HEK293T (cell line): ENCODE results near the gene RABAC1.

Experiments used
- ARNT ChIP-seq: fragments of 450-650 bp; IDR thresholded peaks from 2 replicates; pipeline ENCODE4 v1.6.1; 2017; ENCODE audit warnings: mild to moderate bottlenecking
- BHLHE40 ChIP-seq: fragments of 450-650 bp; IDR thresholded peaks from 2 replicates; pipeline ENCODE4 v1.6.1; 2016; ENCODE audit warnings: mild to moderate bottlenecking, moderate library complexity, borderline replicate concordance
- ELF4 ChIP-seq: fragments of 450-650 bp; IDR thresholded peaks from 2 replicates; pipeline ENCODE4 v1.6.1; 2017; ENCODE audit warnings: antibody characterized with exemption
- FOXA1 ChIP-seq: fragments of 450-650 bp; IDR thresholded peaks from 2 replicates; pipeline ENCODE4 v1.6.1; 2016; ENCODE audit warnings: mild to moderate bottlenecking
- FOXM1 ChIP-seq: fragments of 450-650 bp; IDR thresholded peaks from 2 replicates; pipeline ENCODE4 v1.6.1; 2017; ENCODE audit warnings: mild to moderate bottlenecking, borderline replicate concordance
- SP1 ChIP-seq: fragments of 450-650 bp; IDR thresholded peaks from 2 replicates; pipeline ENCODE4 v1.6.1; 2017
- TARDBP ChIP-seq: fragments of 450-650 bp; IDR thresholded peaks from 2 replicates; pipeline ENCODE4 v1.6.1; 2016

GRCh38 chr19:41928754-41929535, 30.2 kb downstream of the RABAC1 start:
- no peak for TF ChIP-seq BHLHE40
- no peak for TF ChIP-seq FOXA1
- TF ChIP-seq ARNT: no peak
- TF ChIP-seq TARDBP: no peak
- TF ChIP-seq SP1: no peak
- TF ChIP-seq FOXM1: no peak
- no peak for TF ChIP-seq ELF4
